NCI-H510A treated with DMSO at 0.1 percent for 48 hours (cell line): ENCODE data around the gene TNS3.

Source experiments
- DNase-seq: peaks from one replicate; lab custom pipeline; 2025; lab: John Stamatoyannopoulos, UW

The TNS3 gene

GRCh38 chr7:47328392-47329319 lies 253.3 kb downstream of the TNS3 start:
- DNase-seq = no peak

GRCh38 chr7:47327698-47328391 lies 254.1 kb downstream of the TNS3 start:
- DNase-seq = no peak

GRCh38 chr7:47327346-47327697 lies 254.6 kb downstream of the TNS3 start:
- DNase-seq = no peak

- no peak for DNase-seq
Observed at GRCh38 chr7:47326808-47327207, 255.1 kb downstream of the TNS3 start.

GRCh38 chr7:47326220-47326619 lies 255.7 kb downstream of the TNS3 start:
- no peak for DNase-seq

GRCh38 chr7:47325337-47325736 lies 256.6 kb downstream of the TNS3 start:
- DNase-seq = no peak

GRCh38 chr7:47323904-47324303 lies 258.0 kb downstream of the TNS3 start:
- no peak for DNase-seq

GRCh38 chr7:47322731-47323130 lies 259.2 kb downstream of the TNS3 start:
- DNase-seq = no peak

GRCh38 chr7:47320296-47320695 lies 261.6 kb downstream of the TNS3 start:
- DNase-seq = no peak

GRCh38 chr7:47318395-47319182 lies 263.3 kb downstream of the TNS3 start:
- no peak for DNase-seq

GRCh38 chr7:47317487-47317886 lies 264.4 kb downstream of the TNS3 start:
- no peak for DNase-seq

GRCh38 chr7:47314728-47315607 lies 266.9 kb downstream of the TNS3 start:
- DNase-seq = no peak

- DNase-seq = no peak
Observed at GRCh38 chr7:47314248-47314647, 267.7 kb downstream of the TNS3 start.

- DNase-seq = no peak
Observed at GRCh38 chr7:47313564-47313963, 268.3 kb downstream of the TNS3 start.

- no peak for DNase-seq
Observed at GRCh38 chr7:47311891-47312290, 270.0 kb downstream of the TNS3 start.

GRCh38 chr7:47310020-47310419 lies 271.9 kb downstream of the TNS3 start:
- DNase-seq = no peak

GRCh38 chr7:47308808-47309207 lies 273.1 kb downstream of the TNS3 start:
- DNase-seq = no peak

- no peak for DNase-seq
Observed at GRCh38 chr7:47307311-47307710, 274.6 kb downstream of the TNS3 start.

GRCh38 chr7:47304727-47305719 lies 276.9 kb downstream of the TNS3 start:
- DNase-seq = no peak

- DNase-seq = no peak
Observed at GRCh38 chr7:47303695-47304453, 278.0 kb downstream of the TNS3 start.
